PC-9 (cell line): ENCODE results near the gene PLEKHA1. TPM values are rescaled to one million over a fixed set of nuclear protein-coding genes. Genes with fewer than 3 reads are reported as not detected.

ENCODE experiments used
- BruUV-seq: library from RNA; stranded (reverse); fragments of 400-500 nt; replicated peaks from 2 replicates; lab custom pipeline; 2021; lab: Mats Ljungman, UMichigan
- CTCF ChIA-PET: fragments of 300-600 bp; sonication (Branson Sonifier 250); formaldehyde crosslinking; loops from one replicate; lab custom pipeline; 2022; ENCODE audit warnings: antibody characterized with exemption; lab: Charles Lee
- POLR2A ChIA-PET: fragments of 300-600 bp; sonication (Branson Sonifier 250); formaldehyde crosslinking; loops from one replicate; lab custom pipeline; 2022; ENCODE audit warnings: antibody characterized with exemption; ENCODE audit not compliant: unreplicated experiment; lab: Charles Lee
- DNase-seq, 2 experiments: peaks; one replicate each; pipeline versions ENCODE4 v3.0.0 to v3.0.0-alpha.2; 2015 to 2022; ENCODE audit warnings: mixed read lengths in 1 of 2
- H2AFZ ChIP-seq: fragments of 200-600 bp; sonication (generic); 2 replicates; pipeline ENCODE4 v1.8.1; 2017; ENCODE audit warnings: antibody characterized with exemption
- H3F3A ChIP-seq: fragments of 200-600 bp; sonication (generic); 2 replicates; pipeline ENCODE4 v1.8.1; 2017; ENCODE audit warnings: antibody characterized with exemption, mild to moderate bottlenecking, low read depth; ENCODE audit not compliant: insufficient read depth
- H3K27ac ChIP-seq: fragments of 200-600 bp; sonication (generic); 2 replicates; pipeline ENCODE4 v1.6.1; 2016; ENCODE audit warnings: mixed run types
- H3K27me3 ChIP-seq: fragments of 200-600 bp; sonication (generic); 2 replicates; pipeline ENCODE4 v1.6.1; 2016; ENCODE audit warnings: low read depth, mixed run types; ENCODE audit not compliant: insufficient read depth
- H3K36me3 ChIP-seq: fragments of 200-600 bp; sonication (generic); 2 replicates; pipeline ENCODE4 v1.6.1; 2016; ENCODE audit warnings: low read depth, mixed run types
- H3K4me1 ChIP-seq: fragments of 200-600 bp; sonication (generic); replicated peaks from 2 replicates; pipeline ENCODE4 v1.6.1; 2016; ENCODE audit warnings: mixed run types; ENCODE audit not compliant: insufficient read depth
- H3K4me2 ChIP-seq: fragments of 200-600 bp; sonication (generic); 2 replicates; pipeline ENCODE4 v1.6.1; 2017; ENCODE audit warnings: mixed run types
- H3K4me3 ChIP-seq: fragments of 200-600 bp; sonication (generic); 2 replicates; pipeline ENCODE4 v1.6.1; 2016; ENCODE audit warnings: mixed run types
- H3K79me2 ChIP-seq: fragments of 200-600 bp; sonication (generic); 2 replicates; pipeline ENCODE4 v1.6.1; 2017; ENCODE audit warnings: low read depth, mixed run types
- H3K9me2 ChIP-seq: fragments of 200-600 bp; sonication (generic); 2 replicates; pipeline ENCODE4 v1.8.1; 2017; ENCODE audit warnings: mild to moderate bottlenecking; ENCODE audit not compliant: insufficient read depth
- H3K9me3 ChIP-seq: fragments of 200-600 bp; sonication (generic); 2 replicates; pipeline ENCODE4 v1.8.1; 2016; ENCODE audit warnings: low read depth; ENCODE audit not compliant: insufficient read depth
- H4K20me1 ChIP-seq: fragments of 200-600 bp; sonication (generic); 2 replicates; pipeline ENCODE4 v1.8.1; 2017; ENCODE audit not compliant: insufficient read depth
- EZH2 ChIP-seq: fragments of 200-600 bp; sonication (generic); IDR thresholded peaks from 2 replicates; pipeline ENCODE4 v1.8.0; 2017; ENCODE audit warnings: antibody characterized with exemption, low read depth
- intact Hi-C: fragments of 100-400 bp; cut with micrococcal nuclease; formaldehyde crosslinking; loops from one replicate; pipeline ENCODE4 v1.10.0; 2022; ENCODE audit not compliant: unreplicated experiment
- total RNA-seq: library from RNA; stranded (reverse); gene quantifications from 2 replicates; pipeline ENCODE4 v1.2.3, GENCODE V29; 2021
- TF ChIP-seq, protein P1 (sequence below): fragments of 200-600 bp; sonication (generic); conservative IDR thresholded peaks from 2 replicates; pipeline ENCODE4 v1.6.1; 2017; ENCODE audit warnings: mixed run types, antibody characterized with exemption, mild to moderate bottlenecking, moderate library complexity

The PLEKHA1 gene
- total RNA-seq, 1 experiment from 2014 or later, result 33.8 TPM

DNA sequence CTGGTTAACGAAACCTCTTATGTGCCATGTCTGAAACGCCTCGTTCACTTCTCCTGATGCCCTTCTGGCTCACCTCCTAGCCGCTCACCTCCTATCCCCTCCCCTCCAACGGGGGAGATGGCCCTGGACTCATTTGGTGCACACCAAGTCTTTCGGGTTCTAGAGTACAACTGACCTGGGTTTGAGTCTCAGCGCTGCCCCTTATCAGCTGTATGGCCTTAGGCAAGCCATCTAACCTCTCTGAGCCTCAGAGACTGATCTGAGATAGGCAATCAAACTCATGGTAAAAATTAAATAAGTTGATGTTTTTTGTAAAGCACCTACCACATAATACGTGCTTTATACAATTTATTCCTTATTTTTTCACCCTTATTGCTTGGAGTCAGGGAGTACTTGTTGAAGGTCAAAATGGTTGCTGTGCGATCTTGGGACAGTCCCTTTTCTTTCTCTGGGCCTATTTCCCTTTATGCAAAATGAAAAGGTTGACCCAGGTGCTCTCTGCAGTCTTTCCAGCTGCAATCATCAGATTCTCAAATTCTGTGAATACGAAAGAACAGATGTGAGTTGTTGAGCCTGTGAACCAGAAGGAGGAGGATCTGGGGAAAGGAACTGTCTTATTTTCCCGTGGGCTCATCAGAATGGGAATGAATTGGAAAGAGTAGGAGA is 31.2 kb upstream of the PLEKHA1 start:
- intact Hi-C loops, result loop anchor here (2.0 to 5.0 kb wide), 2 partner anchors 44 to 74 kb away; no protein-coding TSS in a partner anchor
- Histone ChIP-seq H3K4me1 (peaks cover 20% of the 10 kb centered on the region), H3K36me3 (no peaks in the 10 kb centered on the region), H3K9me2 (no peaks in the 10 kb centered on the region), H3K4me2 (no peak overlapping the region), H3K79me2 (no peaks in the 10 kb centered on the region), H3K9me3 (no peaks in the 10 kb centered on the region), H4K20me1 (no peaks in the 10 kb centered on the region), H3F3A (no peaks in the 10 kb centered on the region), H3K27ac (no peak overlapping the region), H2AFZ (no peak overlapping the region), H3K4me3 (no peak overlapping the region), H3K27me3 (no peaks in the 10 kb centered on the region)
- CTCF ChIA-PET, result interaction anchor here (1.1 to 1.4 kb wide), 2 partner anchors 36 to 44 kb away, joined by 3 to 6 read pairs; no protein-coding TSS in a partner anchor
- BruUV-seq, result no TSS peak
- POLR2A ChIA-PET, result no interaction called here
- TF ChIP-seq, protein P1, sequence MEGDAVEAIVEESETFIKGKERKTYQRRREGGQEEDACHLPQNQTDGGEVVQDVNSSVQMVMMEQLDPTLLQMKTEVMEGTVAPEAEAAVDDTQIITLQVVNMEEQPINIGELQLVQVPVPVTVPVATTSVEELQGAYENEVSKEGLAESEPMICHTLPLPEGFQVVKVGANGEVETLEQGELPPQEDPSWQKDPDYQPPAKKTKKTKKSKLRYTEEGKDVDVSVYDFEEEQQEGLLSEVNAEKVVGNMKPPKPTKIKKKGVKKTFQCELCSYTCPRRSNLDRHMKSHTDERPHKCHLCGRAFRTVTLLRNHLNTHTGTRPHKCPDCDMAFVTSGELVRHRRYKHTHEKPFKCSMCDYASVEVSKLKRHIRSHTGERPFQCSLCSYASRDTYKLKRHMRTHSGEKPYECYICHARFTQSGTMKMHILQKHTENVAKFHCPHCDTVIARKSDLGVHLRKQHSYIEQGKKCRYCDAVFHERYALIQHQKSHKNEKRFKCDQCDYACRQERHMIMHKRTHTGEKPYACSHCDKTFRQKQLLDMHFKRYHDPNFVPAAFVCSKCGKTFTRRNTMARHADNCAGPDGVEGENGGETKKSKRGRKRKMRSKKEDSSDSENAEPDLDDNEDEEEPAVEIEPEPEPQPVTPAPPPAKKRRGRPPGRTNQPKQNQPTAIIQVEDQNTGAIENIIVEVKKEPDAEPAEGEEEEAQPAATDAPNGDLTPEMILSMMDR, result no peak
- TF ChIP-seq EZH2, result no peak
- DNase-seq, result no peak

DNA sequence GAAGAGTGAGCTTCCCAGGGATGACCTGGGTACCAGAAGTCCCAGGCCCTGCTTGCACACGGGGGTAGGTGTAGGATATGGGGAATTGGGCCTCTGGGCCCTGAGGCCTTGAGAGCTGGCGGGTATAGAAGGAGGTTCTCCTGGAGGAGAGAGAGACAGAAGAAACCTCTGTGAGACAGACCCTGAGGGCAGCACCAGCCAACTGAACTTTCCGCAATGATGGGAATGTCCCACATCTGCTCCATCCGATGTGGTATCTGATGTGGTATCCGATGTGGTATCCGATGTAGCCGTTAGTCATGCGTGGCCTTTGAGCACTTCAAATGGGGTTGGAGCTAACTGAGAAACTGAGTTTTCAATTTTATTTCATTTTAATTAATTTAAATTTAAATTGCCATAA is 30.6 kb upstream of the PLEKHA1 start:
- BruUV-seq, result no TSS peak

DNA sequence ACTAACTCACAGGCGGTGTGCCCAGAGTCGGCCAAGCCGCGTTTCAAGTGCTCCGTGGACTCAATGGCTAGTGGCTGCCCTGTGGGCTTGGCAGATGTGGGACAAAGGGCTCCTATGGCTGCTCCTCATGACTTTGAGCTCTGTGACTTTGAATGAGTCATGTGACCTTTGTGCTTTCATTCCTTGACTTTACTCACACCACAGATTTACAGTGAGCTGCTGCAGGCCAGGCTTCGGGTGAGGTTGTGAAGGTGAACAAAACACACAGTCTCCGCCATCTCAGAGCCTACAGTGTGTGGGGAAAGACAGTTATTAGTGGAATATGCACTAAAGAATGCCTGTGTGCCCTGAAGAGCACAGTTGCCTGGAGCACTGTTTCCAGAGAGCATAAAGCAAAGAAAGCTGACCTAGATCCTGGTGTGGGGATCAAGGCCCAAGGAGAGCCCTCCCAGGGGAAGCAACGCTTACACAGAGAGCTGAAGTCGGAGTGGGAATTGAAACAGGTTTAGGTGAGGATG is 29.7 kb upstream of the PLEKHA1 start:
- CTCF ChIA-PET, result no interaction called here
- DNase-seq, result peak in 1 of 2 experiments; percentile 52
- no peak overlapping the region for H3K4me3 ChIP-seq
- H2AFZ ChIP-seq, result 0 out of 2 replicates have a peak overlapping the region, but pooled peaks have one; percentile 58
- intact Hi-C loops, result loop anchor here (5.0 kb wide), 1 partner anchor 73 kb away; no protein-coding TSS in a partner anchor
- no TSS peak for BruUV-seq
- H3K4me1 ChIP-seq, result peaks cover 20% of the 10 kb centered on the region
- H4K20me1 ChIP-seq, result no peaks in the 10 kb centered on the region
- H3K36me3 ChIP-seq, result no peaks in the 10 kb centered on the region
- POLR2A ChIA-PET, result interaction anchor here (0.6 kb wide), 1 partner anchor 27 kb away, joined by 4 read pairs; no protein-coding TSS in a partner anchor
- no peak for TF ChIP-seq EZH2
- TF ChIP-seq, protein P1, result no peak
- H3K27me3 ChIP-seq, result no peaks in the 10 kb centered on the region
- peak overlapping the region; percentile 38 for H3K4me2 ChIP-seq
- no peaks in the 10 kb centered on the region for H3F3A ChIP-seq
- H3K9me3 ChIP-seq, result no peaks in the 10 kb centered on the region
- no peaks in the 10 kb centered on the region for H3K79me2 ChIP-seq
- no peak overlapping the region for H3K27ac ChIP-seq
- no peaks in the 10 kb centered on the region for H3K9me2 ChIP-seq

More for the DNA sequence above, 30.6 kb upstream of the PLEKHA1 start:
- Histone ChIP-seq H3K36me3 (no peaks in the 10 kb centered on the region), H4K20me1 (no peaks in the 10 kb centered on the region), H3K4me2 (no peak overlapping the region), H3K9me3 (no peaks in the 10 kb centered on the region), H3K9me2 (no peaks in the 10 kb centered on the region), H3K4me3 (no peak overlapping the region), H3K27me3 (no peaks in the 10 kb centered on the region), H3K4me1 (peaks cover 20% of the 10 kb centered on the region), H2AFZ (no peak overlapping the region), H3K79me2 (no peaks in the 10 kb centered on the region), H3K27ac (no peak overlapping the region), H3F3A (no peaks in the 10 kb centered on the region)
- CTCF ChIA-PET, result no interaction called here
- TF ChIP-seq, protein P1, result no peak
- no peak for TF ChIP-seq EZH2
- POLR2A ChIA-PET, result interaction anchor here (0.5 kb wide), 1 partner anchor 98 kb away, joined by 3 read pairs; no protein-coding TSS in a partner anchor
- intact Hi-C loops, result loop anchor here (2.0 to 5.0 kb wide), 2 partner anchors 45 to 73 kb away; no protein-coding TSS in a partner anchor
- DNase-seq, result no peak
